Daoy (cell line): ENCODE data around the gene PIANP. TPM values are rescaled to one million over a fixed set of nuclear protein-coding genes. Genes with fewer than 3 reads are reported as not detected.
"Not testable (repeated sequence)": the region's sequence is repeated elsewhere in the genome, so short reads cannot be mapped to it uniquely, and the experiment has no call there.

ENCODE experiments used
- DNase-seq: peaks from one replicate; pipeline ENCODE4 v3.0.0-alpha.2; 2015; ENCODE audit warnings: low read depth
- total RNA-seq: library from RNA; depleted of rRNA; stranded (reverse); fragments of >200 nt; shearing (Covaris generic); gene quantifications from 2 replicates; pipeline ENCODE4 v1.2.3, GENCODE V29; 2014; rRNA removed

Gene PIANP
- 0.06 TPM in 1 of 2 replicates, not detected in the other for total RNA-seq

DNA sequence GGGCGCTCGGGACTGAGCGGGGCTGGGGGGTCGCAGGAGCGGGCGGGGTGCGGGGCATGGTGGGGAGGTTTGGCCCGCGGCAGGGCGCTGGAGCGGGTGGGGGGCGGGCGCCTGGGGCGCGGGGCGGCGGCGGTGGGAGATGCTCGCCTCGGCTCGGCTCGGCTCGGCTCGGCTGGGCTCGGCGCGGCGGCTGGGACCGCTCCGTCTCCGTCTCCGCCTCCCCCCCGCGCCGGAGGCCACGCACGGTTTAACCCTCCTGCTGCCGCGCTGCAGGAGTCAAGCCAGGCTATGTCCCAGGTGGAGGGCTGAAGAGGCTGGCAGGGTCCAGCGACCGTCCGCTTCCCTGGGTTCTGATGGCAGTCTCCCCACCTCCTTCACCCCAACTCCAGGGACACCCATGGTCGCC is at the start of gene PIANP:
PIANP (minus strand) TSS at position 170 of the 406 bp plus-strand sequence. CDS start 2,754 bp downstream, outside the sequence.
- DNase-seq = peak; percentile 43

GRCh38 chr12:6748761-6749160 is 48.1 kb upstream of the PIANP start:
- no peak for DNase-seq

DNA sequence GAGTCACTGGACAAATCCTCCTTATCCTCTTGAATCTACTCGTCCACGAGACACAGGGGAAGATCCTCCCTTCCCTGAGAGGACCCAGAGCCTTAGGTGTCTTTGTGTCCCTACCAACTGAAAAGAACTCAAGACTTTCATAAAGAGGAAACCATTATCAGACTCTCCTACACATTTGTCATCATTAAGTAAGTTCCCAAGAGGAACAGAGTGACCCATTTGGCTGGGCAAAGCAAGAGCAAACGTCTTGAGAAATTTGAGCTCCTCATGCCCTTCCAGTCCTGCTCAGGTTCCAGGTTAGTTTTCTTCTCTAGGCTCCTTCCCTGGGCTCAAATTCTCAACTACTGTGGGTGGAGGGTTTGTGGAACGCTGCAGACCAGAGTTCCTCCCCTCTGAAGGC is 46.6 kb upstream of the PIANP start:
- no peak for DNase-seq

DNA sequence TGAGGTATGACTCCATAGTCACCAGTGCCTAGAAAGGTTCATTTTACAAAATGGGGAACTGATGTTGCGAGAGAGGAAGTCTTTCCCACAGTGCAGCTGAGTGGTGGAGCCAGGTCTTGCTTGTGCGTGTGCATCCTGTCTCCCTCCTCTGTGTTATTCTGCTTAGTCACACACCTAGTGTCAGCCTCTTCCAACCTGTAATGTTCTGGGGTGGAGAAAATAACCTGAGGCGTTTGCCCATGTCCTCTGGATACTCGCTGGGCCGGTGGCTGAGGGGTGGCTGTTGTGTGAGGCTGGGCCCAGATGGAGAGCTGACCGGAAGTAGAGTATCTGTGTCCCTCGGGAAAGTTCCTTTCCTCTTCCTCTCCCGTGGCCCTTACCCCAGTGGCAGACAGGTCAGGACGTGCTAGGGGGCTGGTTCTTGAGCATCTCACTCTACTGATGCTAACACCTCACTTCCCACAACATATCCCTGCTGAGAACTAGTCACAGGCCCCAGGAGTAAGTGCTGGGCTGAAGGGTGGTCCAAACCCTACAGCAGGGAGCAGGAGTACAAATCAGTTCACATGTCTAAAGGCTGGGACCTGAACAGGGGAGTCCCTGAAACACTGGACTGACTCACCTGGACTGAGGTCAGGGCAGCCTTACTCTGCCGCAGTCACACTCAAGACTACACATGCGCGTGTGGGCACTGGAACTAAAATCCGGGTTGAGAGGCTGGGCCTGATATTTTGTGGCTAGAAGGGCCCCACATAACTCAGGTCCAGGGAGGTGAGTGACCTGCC is 45.3 kb upstream of the PIANP start:
- peak; percentile 28 for DNase-seq

DNA sequence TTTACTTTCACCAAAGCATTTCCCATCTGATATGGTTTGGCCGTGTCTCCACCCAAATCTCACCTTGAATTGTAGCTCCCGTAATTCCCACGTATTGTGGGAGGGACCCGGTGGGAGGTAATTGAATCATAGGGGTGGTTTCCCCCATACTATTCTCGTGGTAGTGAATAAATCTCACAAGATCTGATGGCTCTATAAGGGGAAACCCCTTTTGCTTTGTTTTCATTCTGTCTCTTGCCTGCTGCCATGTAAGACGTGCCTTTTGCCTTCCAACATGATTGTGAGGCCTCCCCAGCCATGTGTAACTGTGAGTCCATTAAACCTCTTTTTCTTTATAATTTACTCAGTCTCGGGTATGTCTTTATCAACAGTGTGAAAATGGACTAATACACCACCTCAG is 42.7 kb upstream of the PIANP start:
- not testable (repeated sequence) for DNase-seq

GRCh38 chr12:6742834-6743233 is 42.2 kb upstream of the PIANP start:
- DNase-seq = no peak

GRCh38 chr12:6742080-6742479 is 41.5 kb upstream of the PIANP start:
- DNase-seq = not testable (repeated sequence)

DNA sequence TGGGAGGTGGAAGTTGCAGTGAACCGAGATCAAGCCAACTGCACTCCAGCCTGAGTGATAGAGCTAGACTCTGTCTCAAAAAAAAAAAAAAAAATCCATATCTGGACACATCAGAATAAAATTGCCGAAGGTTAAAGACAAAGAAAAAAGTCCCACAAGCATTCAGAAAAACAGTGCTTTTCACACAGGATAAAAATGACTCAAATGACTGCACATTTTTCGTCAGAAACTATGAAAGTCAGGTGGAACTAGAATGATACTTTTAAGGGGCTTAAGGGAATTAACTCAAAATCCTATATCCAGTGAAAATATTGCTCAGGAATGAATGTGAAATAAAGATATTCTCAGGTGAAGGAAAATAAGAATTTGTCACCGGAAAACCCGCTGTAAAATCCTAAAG is 36.1 kb upstream of the PIANP start:
- DNase-seq = no peak

- peak; percentile 54 for DNase-seq
Measured at GRCh38 chr12:6735448-6736191, 35.0 kb upstream of the PIANP start.

- DNase-seq = no peak
Measured at GRCh38 chr12:6734506-6735387, 34.1 kb upstream of the PIANP start.

GRCh38 chr12:6730169-6730568 is 29.6 kb upstream of the PIANP start:
- no peak for DNase-seq

DNA sequence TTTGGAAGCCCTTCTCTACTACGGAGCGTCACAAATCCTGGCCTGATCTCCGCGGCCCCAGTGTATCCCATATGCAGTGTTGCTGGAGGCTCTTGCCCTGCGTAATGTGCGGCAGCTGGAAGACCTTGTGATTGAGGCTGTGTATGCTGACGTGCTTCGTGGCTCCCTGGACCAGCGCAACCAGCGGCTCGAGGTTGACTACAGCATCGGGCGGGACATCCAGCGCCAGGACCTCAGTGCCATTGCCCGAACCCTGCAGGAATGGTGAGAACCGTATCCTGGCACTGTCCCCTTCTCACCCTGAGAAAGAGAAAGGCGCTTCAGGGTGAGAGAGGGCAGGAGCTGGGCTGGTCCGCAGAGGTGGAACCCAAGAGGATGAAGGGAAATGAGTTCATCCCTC is 28.6 kb upstream of the PIANP start:
- DNase-seq = no peak

- DNase-seq = no peak
Measured at GRCh38 chr12:6725350-6725749, 24.7 kb upstream of the PIANP start.

GRCh38 chr12:6724409-6724797 is 23.8 kb upstream of the PIANP start:
- DNase-seq = peak; percentile 45

DNA sequence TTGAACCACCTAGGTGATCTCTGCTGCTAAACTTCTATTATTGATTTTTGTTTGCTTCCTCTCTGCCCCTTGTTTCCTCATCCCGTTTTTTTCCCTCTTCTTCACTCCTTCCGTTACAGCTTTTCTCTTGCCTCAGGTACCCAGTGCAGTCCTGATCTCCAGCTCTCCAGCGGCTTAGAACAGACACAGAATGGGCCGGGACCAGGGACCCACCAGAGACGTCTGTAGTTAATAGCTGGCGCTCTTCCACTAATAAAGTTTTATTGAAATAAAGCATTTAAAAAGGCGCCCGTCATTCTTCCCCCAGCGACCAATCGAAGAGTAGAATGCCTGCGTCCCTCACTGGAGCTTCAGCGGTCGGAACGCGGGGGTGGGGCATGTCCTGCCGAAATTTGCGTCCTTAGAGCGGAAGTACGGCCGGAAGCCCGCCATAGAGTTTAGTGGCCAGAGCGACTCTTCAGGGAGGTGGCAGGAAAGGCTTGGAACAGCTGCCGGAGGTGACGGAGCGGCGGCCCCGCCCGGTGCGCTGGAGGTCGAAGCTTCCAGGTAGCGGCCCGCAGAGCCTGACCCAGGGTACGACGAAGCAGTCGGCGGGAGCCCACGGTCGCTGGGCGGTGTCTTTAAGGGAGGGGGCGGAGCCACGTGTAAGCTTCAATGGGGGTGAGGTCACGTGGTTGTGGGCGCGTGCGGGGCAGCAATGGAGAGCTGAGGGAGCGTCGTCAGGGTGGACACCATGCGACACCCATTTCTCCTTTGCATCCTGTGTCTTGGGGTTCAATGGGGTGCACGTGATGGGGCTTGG is 23.2 kb upstream of the PIANP start, which contains the start of gene COPS7A:
COPS7A (plus strand) TSS at position 440 of the 802 bp plus-strand sequence. CDS start 611 bp downstream, outside the sequence.
- peak; percentile 99 for DNase-seq

GRCh38 chr12:6722863-6723262 is 22.2 kb upstream of the PIANP start:
- DNase-seq = no peak

- DNase-seq = no peak
Measured at GRCh38 chr12:6716874-6717437, 16.3 kb upstream of the PIANP start.

DNA sequence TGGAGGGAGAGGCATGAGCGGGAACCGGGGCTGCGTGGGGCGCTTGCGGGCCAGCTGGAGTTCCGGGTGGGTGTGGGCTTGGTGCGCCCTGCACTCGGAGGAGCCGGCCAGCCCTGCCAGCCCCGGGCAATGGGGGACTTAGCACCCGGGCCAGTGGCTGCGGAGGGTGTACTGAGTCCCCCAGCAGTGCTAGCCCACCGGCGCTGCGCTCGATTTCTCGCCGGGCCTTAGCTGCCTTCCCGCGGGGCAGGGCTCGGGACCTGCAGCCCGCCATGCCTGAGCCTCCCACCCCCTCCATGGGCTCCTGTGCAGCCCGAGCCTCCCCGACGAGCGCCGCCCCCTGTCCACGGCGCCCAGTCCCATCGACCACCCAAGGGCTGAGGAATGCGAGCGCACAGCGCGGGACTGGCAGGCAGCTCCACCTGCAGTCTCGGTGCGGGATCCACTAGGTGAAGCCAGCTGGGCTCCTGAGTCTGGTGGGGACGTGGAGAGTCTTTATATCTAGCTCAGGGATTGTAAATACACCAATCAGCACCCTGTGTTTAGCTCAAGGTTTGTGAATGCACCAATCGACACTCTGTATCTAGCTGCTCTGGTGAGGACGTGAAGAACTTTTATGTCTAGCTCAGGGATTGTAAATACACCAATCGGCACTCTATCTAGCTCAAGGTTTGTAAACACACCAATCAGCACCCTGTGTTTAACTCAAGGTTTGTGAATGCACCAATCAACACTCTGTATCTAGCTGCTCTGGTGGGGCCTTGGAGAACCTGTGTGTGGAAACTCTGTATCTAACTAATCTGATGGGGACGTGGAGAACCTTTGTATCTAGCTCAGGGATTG is 15.6 kb upstream of the PIANP start:
- DNase-seq = not testable (repeated sequence)

GRCh38 chr12:6708960-6709394 is 8.4 kb upstream of the PIANP start:
- DNase-seq = no peak

- DNase-seq = not testable (repeated sequence)
Measured at GRCh38 chr12:6708351-6708750, 7.7 kb upstream of the PIANP start.
